Measurements from ENCODE around the gene CHPF. TPM values are rescaled to one million over a fixed set of nuclear protein-coding genes. Genes with fewer than 3 reads are reported as not detected.

CHPF gene
- total RNA-seq, 4 donors from 2014 or later, result 40.4 to 56.6 (median 52.6) TPM

DNA sequence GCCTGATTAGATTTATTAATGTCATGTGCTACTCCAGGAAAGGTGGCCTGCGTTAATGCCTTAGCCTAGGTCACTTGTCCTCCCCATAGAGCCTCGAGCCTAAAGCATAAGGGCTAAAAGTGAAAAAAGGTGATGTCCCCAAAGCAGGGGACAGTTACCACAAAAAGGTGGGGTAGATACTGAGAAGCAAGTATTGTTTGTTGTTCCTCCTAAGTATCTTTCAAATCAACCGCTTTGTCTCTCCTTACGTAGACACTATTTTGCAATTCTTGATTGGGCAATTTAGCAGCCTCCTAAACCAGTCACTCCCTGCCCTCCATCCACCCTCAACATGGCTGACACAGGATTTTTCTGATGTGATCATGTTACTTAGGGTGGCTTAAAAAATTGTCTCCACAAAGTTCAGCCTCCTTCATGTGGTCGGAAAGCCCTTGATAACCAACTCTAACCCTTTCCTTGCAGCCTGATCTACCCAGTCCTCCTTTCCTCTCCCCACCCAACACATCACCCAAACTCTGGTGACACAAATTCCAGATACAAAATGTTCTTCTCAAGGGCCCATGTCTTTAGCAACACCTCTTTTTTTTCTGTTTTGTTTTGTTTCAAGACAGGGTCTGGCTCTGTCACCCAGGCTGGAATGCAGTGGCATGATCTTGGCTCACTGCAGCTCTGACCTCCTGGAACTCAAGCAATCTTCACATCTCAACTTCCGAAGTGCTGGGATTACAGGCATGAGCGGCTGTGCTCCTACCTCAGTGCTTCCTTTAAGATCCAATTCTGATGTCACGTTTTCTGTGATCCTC lies 35.4 kb upstream of the CHPF start:
- H3K9me3 ChIP-seq, result no peaks in the 10 kb centered on the region
- H3K4me3 ChIP-seq, result no peak overlapping the region
- H3K36me3 ChIP-seq, result no peaks in the 10 kb centered on the region
- peak overlapping the region in 2 of 4 donors; percentile 3 to 43 for H3K27ac ChIP-seq
- TF ChIP-seq, protein P1, sequence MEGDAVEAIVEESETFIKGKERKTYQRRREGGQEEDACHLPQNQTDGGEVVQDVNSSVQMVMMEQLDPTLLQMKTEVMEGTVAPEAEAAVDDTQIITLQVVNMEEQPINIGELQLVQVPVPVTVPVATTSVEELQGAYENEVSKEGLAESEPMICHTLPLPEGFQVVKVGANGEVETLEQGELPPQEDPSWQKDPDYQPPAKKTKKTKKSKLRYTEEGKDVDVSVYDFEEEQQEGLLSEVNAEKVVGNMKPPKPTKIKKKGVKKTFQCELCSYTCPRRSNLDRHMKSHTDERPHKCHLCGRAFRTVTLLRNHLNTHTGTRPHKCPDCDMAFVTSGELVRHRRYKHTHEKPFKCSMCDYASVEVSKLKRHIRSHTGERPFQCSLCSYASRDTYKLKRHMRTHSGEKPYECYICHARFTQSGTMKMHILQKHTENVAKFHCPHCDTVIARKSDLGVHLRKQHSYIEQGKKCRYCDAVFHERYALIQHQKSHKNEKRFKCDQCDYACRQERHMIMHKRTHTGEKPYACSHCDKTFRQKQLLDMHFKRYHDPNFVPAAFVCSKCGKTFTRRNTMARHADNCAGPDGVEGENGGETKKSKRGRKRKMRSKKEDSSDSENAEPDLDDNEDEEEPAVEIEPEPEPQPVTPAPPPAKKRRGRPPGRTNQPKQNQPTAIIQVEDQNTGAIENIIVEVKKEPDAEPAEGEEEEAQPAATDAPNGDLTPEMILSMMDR (IDR thresholded peaks at IDR 0.05), result no peak
- TF ChIP-seq POLR2A (IDR thresholded peaks at IDR 0.05), result no peak
- 65 to 67% methylated on average over 8 of the region's 8 CpGs for WGBS, 2 donors
- intact Hi-C loops (cut with DNase I), result no loop called here
- peaks cover 0 to 42% (median 0%) of the 10 kb centered on the region in 4 donors for H3K27me3 ChIP-seq
- DNase-seq, result no peak
- no peaks in the 10 kb centered on the region for H3K4me1 ChIP-seq

DNA sequence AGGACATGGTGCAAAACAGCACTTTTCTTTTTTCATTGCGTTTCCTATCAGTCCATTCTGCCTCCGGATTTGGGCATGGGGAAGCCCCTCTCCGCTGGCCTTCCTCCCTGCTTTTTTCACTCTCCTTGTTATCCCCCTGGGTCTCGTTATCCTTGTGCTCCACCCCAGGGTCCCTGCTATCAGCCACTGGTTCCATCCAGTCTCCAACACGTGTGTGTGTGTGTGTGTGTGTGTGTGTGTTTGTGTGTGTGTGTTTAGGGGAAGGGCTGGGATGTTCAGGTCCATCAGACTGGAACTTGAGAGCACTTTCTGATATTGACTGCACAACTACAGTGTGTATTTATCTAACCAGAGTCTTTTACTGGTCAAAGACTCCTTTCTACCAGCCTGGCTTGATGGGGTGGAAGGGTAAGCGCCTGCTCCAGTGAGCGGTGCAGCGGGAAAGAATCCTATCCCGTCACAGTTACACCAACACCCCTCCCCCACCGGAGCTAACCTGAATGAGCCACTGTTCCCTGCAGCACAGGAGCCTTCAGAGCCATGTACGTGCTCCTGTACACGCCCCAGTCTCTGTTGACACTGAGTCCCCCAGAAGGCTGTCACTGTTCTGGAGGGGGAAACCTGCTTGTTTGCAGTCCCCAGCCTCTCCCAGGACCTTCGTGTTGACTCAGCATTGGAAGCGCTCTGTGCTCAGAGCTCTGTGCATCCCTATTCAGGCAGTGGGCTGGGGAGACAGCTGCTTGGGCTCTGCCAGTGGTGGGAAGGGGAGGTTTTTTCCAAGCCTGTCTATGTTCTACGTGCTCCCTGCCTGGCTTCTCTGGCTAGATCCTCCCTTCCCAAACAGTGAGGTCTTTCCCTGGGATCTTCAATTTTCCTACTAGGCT lies 33.1 kb upstream of the CHPF start:
- no peak for TF ChIP-seq POLR2A (IDR thresholded peaks at IDR 0.05)
- TF ChIP-seq, protein P1 (IDR thresholded peaks at IDR 0.05), result no peak
- no peaks in the 10 kb centered on the region for H3K36me3 ChIP-seq
- no peak for DNase-seq
- H3K27me3 ChIP-seq, result peaks cover 0 to 50% (median 0%) of the 10 kb centered on the region in 4 donors
- intact Hi-C loops (cut with DNase I), result no loop called here
- no peak overlapping the region for H3K4me3 ChIP-seq
- H3K4me1 ChIP-seq, result peaks cover 0 to 6% (median under 1%) of the 10 kb centered on the region in 3 donors
- H3K27ac ChIP-seq, result no peak overlapping the region
- 35 to 40% methylated on average over 7 to 8 of the region's 15 CpGs for WGBS, 2 donors
- no peaks in the 10 kb centered on the region for H3K9me3 ChIP-seq

DNA sequence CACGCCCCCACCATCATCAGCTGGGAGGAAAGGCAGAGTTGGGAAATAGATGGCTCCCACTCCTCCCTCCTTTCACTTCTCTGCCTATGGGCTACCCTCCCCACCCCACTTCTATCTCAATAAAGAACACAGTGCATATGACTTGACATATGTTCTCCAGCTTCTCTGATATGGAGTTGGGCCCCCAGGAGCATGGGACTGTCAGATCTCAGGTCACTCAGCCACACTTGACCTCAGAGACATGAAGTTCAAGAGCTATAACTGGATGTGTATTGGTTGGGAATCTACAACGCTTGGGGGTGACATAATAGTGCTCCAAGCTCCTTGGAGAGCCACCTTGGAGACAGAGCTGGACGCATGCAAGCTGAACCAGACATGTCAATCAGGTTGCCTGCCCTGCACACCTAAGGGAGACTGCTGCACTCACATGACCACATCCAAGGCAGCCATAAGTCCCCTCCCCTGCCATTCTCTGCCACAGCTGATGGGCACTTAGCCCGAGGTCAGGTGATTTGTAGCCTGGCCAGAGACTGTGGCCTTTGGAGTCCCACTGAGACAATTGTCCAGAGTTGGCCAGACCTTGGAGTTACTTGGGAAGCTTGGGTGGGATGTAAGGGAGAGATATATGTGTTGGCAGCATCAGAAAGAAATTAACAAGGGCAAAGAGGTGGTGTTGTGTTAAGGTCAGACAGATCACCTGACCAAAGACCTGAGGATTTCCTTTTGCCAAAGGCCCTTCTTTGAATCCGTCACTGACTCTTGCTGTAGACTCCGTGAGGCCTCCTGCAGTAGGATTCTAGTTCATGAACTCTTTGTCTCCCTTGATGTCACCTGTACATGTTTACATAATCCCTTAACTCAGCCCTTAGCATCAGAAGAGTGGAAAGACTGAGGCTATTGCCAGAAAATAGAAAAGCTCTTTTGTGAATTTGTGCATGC lies 32.2 kb upstream of the CHPF start:
- Histone ChIP-seq H3K9me3 (no peaks in the 10 kb centered on the region), H3K4me1 (peaks cover 3 to 15% (median 4%) of the 10 kb centered on the region in 3 donors), H3K27me3 (peaks cover 0 to 51% (median 0%) of the 10 kb centered on the region in 4 donors), H3K4me3 (no peak overlapping the region), H3K36me3 (no peaks in the 10 kb centered on the region), H3K27ac (no peak overlapping the region)
- no peak for DNase-seq
- intact Hi-C loops (cut with DNase I), result no loop called here
- TF ChIP-seq POLR2A (IDR thresholded peaks at IDR 0.05), result no peak
- TF ChIP-seq, protein P1 (IDR thresholded peaks at IDR 0.05), result no peak
- 74 to 80% methylated on average over 3 to 5 of the region's 6 CpGs for WGBS, 2 donors

DNA sequence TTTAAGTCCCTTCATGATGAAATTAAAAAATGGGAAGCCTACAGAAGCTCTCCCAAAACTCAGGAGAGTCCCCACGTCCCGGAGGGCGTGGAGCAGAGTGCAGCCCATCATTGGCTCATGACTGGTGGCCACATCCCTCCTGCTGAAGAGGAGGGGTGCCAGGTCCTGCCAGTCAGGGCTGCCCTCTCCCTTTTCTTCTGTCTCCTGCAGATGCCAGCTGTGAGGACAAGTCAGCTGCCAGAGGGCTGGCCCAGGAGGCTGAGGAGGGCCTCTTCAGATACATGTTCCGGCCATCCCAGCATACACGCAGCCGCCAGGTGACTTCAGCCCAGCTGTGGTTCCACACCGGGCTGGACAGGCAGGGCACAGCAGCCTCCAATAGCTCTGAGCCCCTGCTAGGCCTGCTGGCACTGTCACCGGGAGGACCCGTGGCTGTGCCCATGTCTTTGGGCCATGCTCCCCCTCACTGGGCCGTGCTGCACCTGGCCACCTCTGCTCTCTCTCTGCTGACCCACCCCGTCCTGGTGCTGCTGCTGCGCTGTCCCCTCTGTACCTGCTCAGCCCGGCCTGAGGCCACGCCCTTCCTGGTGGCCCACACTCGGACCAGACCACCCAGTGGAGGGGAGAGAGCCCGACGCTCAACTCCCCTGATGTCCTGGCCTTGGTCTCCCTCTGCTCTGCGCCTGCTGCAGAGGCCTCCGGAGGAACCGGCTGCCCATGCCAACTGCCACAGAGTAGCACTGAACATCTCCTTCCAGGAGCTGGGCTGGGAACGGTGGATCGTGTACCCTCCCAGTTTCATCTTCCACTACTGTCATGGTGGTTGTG lies 31.1 kb upstream of the CHPF start:
- TF ChIP-seq, protein P1 (IDR thresholded peaks at IDR 0.05), result no peak
- TF ChIP-seq POLR2A (IDR thresholded peaks at IDR 0.05), result no peak
- 54 to 83% methylated on average over 6 to 7 of the region's 22 CpGs for WGBS, 2 donors
- no peak overlapping the region for H3K4me3 ChIP-seq
- H3K9me3 ChIP-seq, result no peaks in the 10 kb centered on the region
- no peaks in the 10 kb centered on the region for H3K36me3 ChIP-seq
- H3K4me1 ChIP-seq, result peaks cover 8 to 26% (median 8%) of the 10 kb centered on the region in 3 donors
- no peak overlapping the region for H3K27ac ChIP-seq
- no peak for DNase-seq
- peaks cover 0 to 62% (median 0%) of the 10 kb centered on the region in 4 donors for H3K27me3 ChIP-seq
- intact Hi-C loops (cut with DNase I), result no loop called here

Measured in esophagus squamous epithelium (tissue), 5 donors.